HTR-8/SVneo (cell line): ENCODE results near the gene ATP7A.
"Not testable (repeated sequence)": the region's sequence is repeated elsewhere in the genome, so short reads cannot be mapped to it uniquely, and the experiment has no call there.

ENCODE experiments used
- DNase-seq: peaks from one replicate; pipeline ENCODE4 v3.0.0; 2011; ENCODE audit warnings: low spot score, mixed read lengths; ENCODE audit not compliant: insufficient read length
- FAIRE-seq: peaks from 2 replicates; lab custom pipeline; 2011; peaks lifted over from hg19 to GRCh38; lab: Jason Lieb, UNC

Gene ATP7A

DNA sequence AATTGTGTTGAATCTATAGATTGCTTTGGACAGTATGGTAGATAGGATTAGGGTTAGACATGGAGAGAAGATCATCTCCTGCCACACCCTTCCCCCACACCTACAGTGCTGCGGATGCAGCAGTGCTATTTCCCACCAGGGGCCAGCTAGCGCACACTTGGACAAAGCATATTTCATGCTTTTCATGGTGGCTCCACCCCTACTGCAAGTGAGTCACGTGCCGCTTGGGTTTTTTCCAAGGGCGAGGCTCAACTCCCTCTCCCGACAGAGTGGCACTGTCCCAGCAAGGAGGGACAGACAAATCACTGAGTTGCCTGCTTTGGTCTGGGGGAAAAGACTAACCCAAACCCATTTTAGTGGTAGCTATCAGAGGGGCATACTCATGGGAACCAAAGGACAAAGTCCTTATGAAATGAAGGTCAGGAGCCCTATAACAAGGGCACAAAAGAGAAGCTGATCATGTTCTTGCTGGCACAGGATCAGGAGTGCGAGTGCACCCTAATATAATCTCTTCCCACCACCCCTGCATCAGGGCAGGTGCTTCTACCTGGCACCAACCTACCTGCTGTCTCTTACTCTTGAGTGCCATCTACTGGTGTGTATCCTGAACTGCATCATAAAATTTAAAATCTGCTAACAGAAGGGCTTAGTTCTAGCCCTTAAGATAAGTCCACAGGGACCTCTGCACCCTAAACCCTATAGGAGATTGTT is 114.0 kb downstream of the ATP7A start:
- DNase-seq (peak; percentile 13), FAIRE-seq (peak; percentile 57)

DNA sequence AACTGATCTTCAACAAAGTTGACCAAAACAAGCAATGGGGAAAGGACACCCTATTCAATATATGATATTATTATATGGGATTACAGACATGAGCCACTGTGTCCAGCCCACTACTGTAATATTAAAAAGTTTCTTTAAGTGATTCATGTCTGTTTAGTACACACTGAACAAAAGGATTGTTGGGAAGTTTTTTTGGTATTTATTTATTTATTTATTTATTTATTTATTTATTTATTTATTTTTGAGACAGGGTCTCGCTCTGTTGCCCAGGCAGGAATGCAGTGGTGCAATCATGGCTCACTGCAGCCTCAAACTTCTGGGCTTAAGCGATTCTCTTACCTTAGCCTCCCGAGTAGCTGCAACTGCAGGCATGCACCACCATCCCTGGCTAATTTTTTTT is 117.3 kb downstream of the ATP7A start:
- FAIRE-seq = no peak
- no peak for DNase-seq

DNA sequence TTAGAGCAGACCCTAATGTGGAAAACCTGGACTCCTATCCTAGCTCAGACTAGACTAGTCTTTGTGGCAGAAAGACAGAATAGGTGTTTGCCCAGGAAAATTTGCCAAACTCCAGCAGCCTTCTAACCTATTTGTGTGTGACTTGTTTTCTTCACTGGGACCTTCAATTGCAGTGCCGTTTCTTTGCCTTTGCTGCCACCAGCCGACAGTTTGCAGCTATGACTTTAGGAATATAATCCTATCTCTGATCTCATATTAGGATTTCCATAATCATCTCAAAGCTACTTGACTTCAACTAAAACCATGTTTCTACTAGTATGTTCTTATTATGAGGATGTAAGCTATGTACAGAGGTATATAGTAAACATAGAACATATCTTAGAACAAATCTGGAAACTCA is 119.2 kb downstream of the ATP7A start:
- FAIRE-seq (no peak), DNase-seq (peak; percentile 56)

DNA sequence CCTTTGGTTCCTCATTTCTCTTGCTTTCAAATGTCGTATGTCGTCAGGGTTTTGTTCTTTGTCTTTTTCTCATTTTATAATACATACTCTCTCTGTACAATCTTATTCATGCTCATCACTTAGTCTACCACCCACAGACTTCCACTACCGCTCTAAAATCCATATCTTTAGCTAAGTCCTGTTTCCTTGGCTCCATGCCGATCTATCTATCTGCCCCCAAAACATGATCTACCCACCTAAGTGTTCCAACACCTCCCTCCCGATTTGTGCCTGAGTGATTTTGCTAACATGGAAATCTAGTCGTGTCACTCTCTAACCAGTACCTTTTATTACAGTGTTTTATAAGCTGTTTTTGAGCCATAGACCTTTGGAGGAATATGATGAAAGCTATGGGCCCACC is 124.6 kb downstream of the ATP7A start:
- FAIRE-seq (no peak), DNase-seq (no peak)

DNA sequence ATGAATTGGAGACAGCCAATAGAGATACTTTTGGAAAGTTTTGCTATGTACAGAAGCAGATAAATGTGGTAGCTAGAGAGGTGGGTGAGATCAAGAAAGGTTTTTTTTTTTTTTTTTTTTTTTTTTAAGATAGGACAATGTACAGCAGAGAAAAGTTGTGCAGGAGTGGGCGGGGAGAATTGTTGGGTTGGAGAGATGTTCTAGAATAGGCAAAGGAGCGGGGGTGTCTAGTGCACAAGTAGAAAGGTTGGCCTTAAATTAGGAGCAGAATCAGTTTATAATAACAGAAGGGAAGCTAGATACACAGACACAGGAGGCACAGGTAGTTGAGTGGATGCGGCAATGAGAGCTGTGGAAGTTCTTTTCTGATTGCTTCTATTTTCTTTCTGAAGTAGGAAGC is 127.4 kb downstream of the ATP7A start:
- no peak for FAIRE-seq
- DNase-seq = no peak

DNA sequence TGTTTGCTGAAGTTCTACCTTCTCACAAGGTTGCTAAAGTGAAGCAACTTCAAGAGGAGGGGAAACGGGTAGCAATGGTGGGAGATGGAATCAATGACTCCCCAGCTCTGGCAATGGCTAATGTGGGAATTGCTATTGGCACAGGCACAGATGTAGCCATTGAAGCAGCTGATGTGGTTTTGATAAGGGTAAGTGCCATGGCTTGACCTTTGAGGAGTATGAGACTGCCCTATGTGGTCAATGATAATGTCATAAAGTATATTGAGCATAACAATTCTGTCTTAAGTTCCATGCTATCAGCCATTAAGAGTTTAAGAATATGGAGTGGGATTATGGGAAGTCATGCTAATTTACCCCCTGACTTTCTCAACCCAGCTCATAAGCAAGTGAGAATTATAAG is 132.1 kb downstream of the ATP7A start:
- no peak for FAIRE-seq
- DNase-seq = no peak

DNA sequence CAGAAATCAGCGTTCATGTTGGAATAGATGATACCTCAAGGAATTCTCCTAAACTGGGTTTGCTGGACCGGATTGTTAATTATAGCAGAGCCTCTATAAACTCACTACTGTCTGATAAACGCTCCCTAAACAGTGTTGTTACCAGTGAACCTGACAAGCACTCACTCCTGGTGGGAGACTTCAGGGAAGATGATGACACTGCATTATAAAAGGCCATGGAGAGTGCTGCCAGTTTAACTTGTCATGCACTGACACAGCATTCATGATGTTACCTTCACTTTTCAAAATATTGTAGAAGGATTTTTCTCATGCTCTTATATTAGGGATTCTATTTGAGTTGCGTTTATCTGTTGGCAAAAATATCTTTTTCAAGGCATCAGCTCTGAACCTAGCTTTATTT is 135.9 kb downstream of the ATP7A start:
- no peak for FAIRE-seq

DNA sequence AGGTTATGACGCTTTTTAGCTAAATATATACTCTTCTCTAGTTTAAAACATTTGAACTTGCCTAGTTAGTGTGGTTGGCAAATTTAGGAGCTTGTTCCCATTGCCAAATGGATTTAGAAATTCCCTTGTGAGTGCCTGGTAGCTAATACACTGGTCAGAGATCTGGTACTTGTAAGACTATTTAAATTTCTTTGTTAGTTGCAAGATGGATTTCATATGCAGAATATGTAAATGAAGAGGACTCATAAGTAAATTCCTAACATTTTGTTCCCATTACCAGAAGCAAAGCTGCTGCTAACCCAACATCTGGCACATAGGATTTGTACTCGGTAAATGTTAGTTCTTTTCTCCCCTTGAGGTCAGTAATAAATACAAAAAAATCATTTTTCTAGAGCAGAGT is 137.6 kb downstream of the ATP7A start:
- DNase-seq (no peak), FAIRE-seq (no peak)

More for the DNA sequence above, 135.9 kb downstream of the ATP7A start:
- no peak for DNase-seq

DNA sequence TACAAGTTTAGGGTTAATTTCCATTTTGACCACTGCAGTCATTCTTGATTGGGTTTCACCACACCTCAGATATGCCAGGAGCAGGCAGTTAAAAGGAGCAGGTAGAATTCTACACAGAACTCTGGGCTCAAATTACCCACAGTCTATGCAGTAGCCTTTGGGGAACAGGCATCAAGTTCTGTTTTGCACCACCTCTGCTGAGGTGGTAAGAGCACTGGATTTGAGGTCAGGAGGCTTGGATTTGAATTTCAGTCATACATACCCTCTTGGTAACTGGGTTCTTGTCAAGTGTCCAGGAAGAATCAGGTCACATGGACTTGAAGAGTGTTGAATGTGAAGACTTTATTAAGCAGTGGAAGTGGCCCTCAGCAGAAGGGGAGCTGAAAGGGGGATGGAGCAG is 153.2 kb downstream of the ATP7A start:
- FAIRE-seq (no peak), DNase-seq (no peak)

DNA sequence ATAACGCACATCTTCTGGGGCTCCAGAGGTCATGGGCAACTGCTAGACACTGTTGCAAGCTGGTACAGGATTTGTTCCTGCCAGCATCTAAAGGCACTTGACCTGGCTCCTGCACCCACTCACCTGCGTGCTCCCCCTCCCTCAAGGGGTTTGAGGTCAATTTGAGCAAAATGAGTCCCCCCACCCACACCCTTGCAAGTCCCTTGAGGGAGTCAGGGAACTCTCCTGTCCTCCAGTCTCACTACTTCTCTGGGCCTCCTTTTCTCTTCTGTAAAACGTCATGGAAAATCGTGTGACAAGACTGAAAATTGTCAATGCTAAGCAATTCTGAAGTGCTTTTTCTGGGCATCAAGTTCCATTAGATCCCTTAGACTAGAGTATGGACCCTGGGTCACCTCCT is 153.7 kb downstream of the ATP7A start:
- DNase-seq (no peak), FAIRE-seq (no peak)

DNA sequence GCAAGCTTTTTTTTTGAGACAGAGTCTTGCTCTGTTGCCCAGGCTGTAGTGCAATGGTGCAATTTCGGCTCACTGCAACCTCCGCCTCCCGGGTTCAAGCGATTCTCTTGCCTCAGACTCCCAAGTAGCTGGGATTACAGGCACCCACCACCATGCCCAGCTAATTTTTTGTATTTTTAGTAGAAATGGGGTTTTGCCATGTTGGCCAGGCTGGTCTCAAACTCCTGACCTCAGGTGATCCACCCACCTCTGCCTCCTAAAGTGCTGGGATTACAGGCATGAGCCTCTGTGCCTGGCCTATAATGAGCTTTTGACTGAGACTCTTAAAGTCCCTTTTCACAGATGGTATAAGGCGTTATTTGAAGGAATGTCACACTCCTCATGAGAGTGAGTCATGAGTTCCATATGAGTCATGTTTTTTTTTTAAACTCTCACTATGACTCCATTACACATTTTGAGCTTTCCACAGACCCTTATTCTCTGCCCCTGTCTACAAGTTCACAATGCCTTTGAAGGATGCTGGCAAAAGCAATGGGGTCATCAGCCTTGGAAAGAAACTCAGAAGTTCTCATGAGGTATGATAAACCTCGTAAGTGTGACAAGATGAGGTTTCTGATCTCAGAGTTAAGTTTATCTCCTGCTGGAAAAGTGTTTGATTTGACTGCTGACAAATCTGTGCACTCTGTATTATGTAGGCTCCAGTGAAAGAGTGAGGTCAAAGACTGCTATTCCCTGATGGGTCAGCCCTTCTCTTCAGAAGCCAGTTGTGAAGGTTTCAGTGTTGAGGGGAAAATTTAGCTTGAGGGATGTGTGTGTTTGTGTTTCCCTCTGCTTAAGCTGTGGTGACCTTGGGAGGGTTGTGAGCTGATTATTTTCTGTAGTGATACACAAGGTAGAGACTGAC is 154.5 kb downstream of the ATP7A start:
- DNase-seq = peak; percentile 71
- FAIRE-seq = peak; percentile 57

DNA sequence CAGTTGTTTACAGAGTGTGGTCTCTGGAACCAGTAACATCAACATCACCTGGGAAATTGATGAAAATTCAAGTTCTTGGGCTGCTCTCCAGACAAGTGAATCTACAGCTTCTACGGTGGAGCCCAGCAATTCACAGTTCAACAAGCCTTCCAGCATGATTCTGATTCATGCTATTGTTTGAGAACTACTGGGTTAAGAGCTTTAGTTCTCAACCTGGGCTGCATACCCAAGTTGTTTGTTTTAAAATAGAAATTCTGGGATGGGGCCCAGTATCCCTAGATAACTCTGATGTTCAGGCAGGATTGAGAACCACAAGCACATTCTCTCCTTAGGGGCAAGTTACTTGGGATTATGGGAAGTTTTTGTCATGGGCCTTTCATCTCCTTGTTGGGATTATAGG is 155.6 kb downstream of the ATP7A start:
- FAIRE-seq = no peak
- DNase-seq = no peak

DNA sequence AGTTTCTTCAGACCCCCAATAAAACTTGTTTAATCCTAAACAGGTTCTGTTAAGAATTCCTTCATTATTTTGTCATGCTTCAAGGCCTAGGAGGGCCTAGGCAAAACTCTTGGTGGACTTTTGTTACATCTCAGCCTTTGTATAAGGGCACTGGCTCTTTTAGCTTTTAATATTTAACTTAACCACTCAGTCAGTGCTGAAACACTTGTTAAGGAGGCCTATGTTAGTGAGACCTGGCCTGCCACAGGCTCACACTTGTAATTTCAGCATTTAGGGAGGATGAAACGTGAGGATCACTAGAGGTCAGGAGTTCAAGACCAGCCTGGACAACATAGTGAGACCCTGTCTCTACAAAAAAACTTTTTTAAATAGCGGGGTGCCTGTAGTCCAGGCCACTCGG is 160.8 kb downstream of the ATP7A start:
- no peak for FAIRE-seq

DNA sequence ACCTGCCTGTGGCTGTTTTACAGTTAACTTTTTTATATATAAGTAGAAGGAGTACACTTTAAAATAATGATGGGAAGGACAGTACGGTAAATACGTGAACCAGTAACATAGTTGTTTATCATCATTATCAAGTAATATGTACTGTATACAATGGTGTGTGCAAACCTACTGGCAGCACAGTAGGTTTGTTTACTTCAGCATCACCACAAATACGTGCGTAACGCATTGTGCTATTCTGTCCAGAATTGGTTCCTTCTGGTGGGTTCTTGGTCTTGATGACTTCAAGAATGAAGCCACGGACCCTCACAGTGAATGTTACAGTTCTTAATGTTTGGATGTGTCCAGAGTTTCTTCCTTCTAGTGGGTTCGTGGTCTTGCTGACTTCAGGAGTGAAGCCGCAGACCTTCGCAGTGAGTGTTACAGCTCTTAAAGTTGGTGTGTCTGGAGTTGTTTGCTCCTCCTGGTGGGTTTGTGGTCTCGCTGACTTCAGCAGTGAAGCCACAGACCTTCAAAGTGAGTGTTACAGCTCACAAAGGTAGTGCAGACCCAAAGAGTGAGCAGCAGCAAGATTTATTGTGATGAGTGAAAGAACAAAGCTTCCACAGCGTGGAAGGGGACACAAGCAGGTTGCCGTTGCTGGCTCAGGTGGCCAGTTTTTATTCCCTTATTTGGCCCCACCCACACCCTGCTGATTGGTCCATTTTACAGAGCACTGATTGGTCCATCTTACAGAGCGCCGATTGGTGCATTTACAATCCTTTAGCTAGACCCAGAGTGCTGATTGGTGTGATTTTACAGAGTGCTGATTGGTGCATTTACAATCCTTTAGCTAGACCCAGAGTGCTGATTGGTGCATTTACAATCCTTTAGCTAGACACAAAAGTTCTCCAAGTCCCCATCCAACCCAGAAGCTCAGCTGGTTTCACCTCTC is 162.9 kb downstream of the ATP7A start:
- not testable (repeated sequence) for FAIRE-seq, DNase-seq

More for the DNA sequence above, 160.8 kb downstream of the ATP7A start:
- DNase-seq = no peak

DNA sequence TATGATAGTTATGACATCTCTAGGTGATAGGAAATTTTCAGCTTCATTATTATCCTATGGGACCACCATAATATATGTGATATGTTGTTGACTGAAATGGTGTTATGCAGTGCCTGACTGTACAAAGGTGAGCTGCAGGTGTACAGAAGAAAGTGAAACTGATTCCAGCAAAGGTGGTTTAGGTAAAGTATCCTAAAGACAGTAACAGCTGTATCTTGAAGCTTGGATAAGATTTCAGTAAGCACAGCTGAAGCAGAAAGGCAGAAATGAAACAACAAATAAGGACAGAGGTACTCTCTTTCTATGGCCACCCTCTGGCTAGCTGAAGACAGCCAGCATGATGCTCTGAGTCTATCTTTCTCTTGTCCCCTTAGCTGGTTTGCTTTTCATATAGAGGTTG is 163.6 kb downstream of the ATP7A start:
- DNase-seq (no peak), FAIRE-seq (no peak)

DNA sequence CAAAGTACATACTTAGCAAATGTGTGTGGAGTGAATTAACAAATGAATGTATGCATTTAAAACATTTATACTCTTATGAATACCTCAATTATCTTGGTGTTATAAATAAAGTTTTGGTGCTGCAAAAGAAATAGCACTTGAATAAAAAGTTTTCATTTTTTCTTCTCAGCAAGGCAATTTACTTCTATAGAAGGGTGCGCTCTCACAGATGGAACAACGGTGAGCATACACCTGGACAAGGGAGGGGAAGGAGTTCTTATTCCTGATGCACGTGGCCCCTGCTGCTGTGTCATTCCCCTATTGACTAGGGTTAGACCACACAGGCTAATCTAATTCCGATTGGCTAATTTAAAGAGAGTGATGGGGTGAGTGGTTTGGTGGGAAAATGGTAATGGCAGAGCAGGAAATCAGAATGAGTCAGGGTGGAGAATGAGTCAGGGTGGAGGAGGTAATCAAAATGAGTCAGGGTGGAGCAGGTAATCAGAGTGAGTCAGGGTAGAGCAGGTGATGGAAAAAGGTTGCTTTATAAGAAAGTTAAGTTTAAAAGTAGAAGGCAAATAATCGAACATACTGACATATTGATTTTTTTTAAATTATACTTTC is 165.4 kb downstream of the ATP7A start:
- no peak for FAIRE-seq
- DNase-seq = no peak

DNA sequence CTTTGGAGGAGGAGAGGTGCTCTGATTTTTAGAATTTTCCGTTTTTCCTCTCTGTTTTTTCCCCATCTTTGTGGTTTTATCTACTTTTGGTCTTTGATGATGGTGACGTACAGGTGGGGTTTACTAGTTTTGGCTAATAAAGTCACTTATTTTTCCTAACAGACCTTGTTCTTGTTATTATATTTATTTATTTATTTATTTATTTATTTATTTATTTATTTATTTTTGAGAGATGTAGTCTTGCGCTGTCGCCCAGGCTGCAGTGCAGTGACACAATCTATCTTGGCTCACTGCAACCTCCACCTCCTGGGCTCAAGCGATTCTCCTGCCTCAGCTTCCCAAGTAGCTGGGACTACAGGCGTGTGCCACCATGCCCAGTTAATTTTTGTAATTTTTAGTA is 170.9 kb downstream of the ATP7A start:
- FAIRE-seq, DNase-seq: not testable (repeated sequence)

DNA sequence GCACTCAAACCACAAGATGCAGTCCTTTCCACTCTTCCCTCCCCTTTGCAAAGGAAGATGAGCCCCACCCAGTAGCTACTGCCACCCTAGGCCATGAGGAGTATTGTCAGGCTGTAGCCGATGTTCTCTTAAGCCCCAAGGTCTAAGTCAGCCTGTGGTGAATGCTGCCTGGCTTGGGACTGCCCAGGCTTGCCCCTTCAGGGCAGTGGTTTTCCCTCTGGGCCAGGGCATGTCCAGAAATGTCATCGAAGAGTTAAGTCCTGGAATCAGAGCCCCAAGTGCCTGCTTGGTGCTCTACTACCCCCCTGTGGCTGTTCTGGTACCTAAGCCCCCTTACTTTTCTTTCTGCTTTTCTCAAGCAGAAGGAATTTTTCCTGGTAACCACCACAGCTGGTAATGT is 181.8 kb downstream of the ATP7A start:
- peak; percentile 98 for FAIRE-seq

DNA sequence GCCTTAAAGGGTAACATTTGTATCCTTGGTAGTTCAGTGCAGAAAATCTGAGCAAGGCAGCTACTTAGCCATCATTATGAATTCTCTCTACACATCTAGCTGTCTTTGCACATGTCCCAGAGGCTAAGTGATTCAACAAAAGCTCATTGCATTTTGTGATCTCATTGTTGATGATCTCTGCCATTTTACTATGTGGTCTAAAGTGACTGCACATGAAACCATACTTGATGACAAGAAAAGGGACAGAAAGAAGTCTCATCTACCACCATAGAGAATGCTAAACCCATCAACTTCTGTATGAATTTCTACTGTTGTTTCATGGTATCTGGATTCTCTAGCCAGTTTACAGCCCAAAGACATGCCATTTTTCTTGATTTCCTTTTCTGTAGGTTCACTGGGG is 187.6 kb downstream of the ATP7A start:
- FAIRE-seq = no peak
- DNase-seq = no peak

More for the DNA sequence above, 181.8 kb downstream of the ATP7A start:
- DNase-seq = peak; percentile 51
